K562 (cell line): ENCODE data around the gene PTPN7. TPM values are rescaled to one million over a fixed set of nuclear protein-coding genes. Genes with fewer than 3 reads are reported as not detected.

Experiments used
- DPF2 ChIP-seq: fragments of 450-650 bp; IDR thresholded peaks from 2 replicates; pipeline ENCODE4 v1.6.1; 2016
- EHMT2 ChIP-seq: fragments of 450-650 bp; IDR thresholded peaks from 2 replicates; pipeline ENCODE4 v1.6.1; 2018; ENCODE audit warnings: antibody characterized with exemption
- GATA2 ChIP-seq: sonication (generic); formaldehyde crosslinking; IDR thresholded peaks from 2 replicates; pipeline ENCODE4 v1.4.0; 2020; ENCODE audit warnings: mild to moderate bottlenecking, missing genetic modification reagents
- HDAC1 ChIP-seq, 2 experiments: fragments of 450-650 bp; IDR thresholded peaks; 2 replicates each; pipeline ENCODE4 v1.6.1; 2016 to 2017; ENCODE audit warnings: inconsistent platforms in 1 of 2, mild to moderate bottlenecking in 1 of 2, moderate library complexity in 1 of 2
- KLF1 ChIP-seq: fragments of 450-650 bp; IDR thresholded peaks from 2 replicates; pipeline ENCODE4 v1.6.1; 2016; ENCODE audit warnings: missing genetic modification characterization, missing compliant biosample characterization
- KLF16 ChIP-seq: IDR thresholded peaks from 2 replicates; pipeline ENCODE4 v1.6.1; 2016; ENCODE audit warnings: antibody characterized with exemption
- KLF6 ChIP-seq: fragments of 250-450 bp; sonication (Bioruptor Pico); IDR thresholded peaks from 2 replicates; pipeline ENCODE4 v1.4.0; 2020; ENCODE audit warnings: mild to moderate bottlenecking, moderate library complexity, borderline replicate concordance
- LEF1 ChIP-seq: fragments of 450-650 bp; IDR thresholded peaks from 2 replicates; pipeline ENCODE4 v1.6.1; 2016; ENCODE audit warnings: mild to moderate bottlenecking
- MTA3 ChIP-seq: fragments of 450-650 bp; formaldehyde crosslinking; IDR thresholded peaks from 2 replicates; pipeline ENCODE4 v1.6.1; 2017; ENCODE audit warnings: mild to moderate bottlenecking, borderline replicate concordance
- NFE2 ChIP-seq: IDR thresholded peaks from 2 replicates; pipeline ENCODE4 v1.6.1; 2014; ENCODE audit warnings: antibody characterized with exemption, low read depth
- PHB2 ChIP-seq: fragments of 450-650 bp; IDR thresholded peaks from 2 replicates; pipeline ENCODE4 v1.6.1; 2017; ENCODE audit warnings: low read depth
- RB1 ChIP-seq: fragments of 450-650 bp; IDR thresholded peaks from 2 replicates; pipeline ENCODE4 v1.6.1; 2017; ENCODE audit warnings: low read depth, mild to moderate bottlenecking
- TBP ChIP-seq: optimal IDR thresholded peaks from 2 replicates; pipeline ENCODE3; 2011; ENCODE audit warnings: low read depth, low read length, improper control_type of control experiment
- TFAM ChIP-seq: fragments of 250-450 bp; sonication (Bioruptor Pico); conservative IDR thresholded peaks from 2 replicates; pipeline ENCODE4 v1.5.0; 2021; ENCODE audit warnings: mild to moderate bottlenecking, moderate library complexity
- U2AF2 ChIP-seq: fragments of 200-400 bp; formaldehyde crosslinking; optimal IDR thresholded peaks from 2 replicates; pipeline ENCODE3; 2017; ENCODE audit warnings: low read depth, mild to moderate bottlenecking, low read length
- ZNF79 ChIP-seq: fragments of 250-450 bp; sonication (Bioruptor Pico); IDR thresholded peaks from 2 replicates; pipeline ENCODE4 v1.4.0; 2020; ENCODE audit warnings: low read depth, mild to moderate bottlenecking, moderate library complexity
- polyA plus RNA-seq, 8 experiments: library from polyadenylated mRNA; depleted of rRNA in 4 of 8; stranded (reverse) in 5 of 8; unstranded in 3 of 8; fragments of >200 nt; fragmentation: Nextera tagmentation in 2 of 8; fragmentation: Illumina TruSeq in 1 of 8; extraction: Ambion mirVana in 2 of 8; extraction: Trizol in 1 of 8; gene quantifications; 2 replicates each; pipeline versions ENCODE4 v1.2.1 to v1.2.3, GENCODE V29; 2011 to 2014; ENCODE audit warnings: inconsistent platforms in 1 of 8, missing spikeins in 1 of 8
- total RNA-seq, 7 experiments: library from RNA; depleted of rRNA in 6 of 7; stranded (reverse); fragments of >200 nt in 6 of 7; fragmentation: Illumina TruSeq in 2 of 7; extraction: Trizol in 2 of 7; gene quantifications; 2 replicates each; pipeline versions ENCODE4 v1.2.1 to v1.2.3, GENCODE V29; 2011 to 2021; ENCODE audit warnings: low replicate concordance in 1 of 7
- TF ChIP-seq, protein P1 (sequence below): fragments of 200-400 bp; formaldehyde crosslinking; IDR thresholded peaks from 2 replicates; pipeline ENCODE4 v1.6.1; 2017; ENCODE audit warnings: mild to moderate bottlenecking, low read depth, low read length, moderate library complexity
- TF ChIP-seq, protein P2 (sequence below): sonication (generic); formaldehyde crosslinking; IDR thresholded peaks from 2 replicates; pipeline ENCODE4 v1.8.1; 2022; ENCODE audit warnings: missing genetic modification reagents
- TF ChIP-seq, protein P3 (sequence below): fragments of 250-450 bp; sonication (Bioruptor Pico); IDR thresholded peaks from 2 replicates; pipeline ENCODE4 v1.5.1; 2021; ENCODE audit warnings: mild to moderate bottlenecking
- TF ChIP-seq, protein P4 (sequence below): sonication (generic); IDR thresholded peaks from 2 replicates; pipeline ENCODE4 v1.6.1; 2016
- TF ChIP-seq, protein P5 (sequence below): sonication (generic); formaldehyde crosslinking; IDR thresholded peaks from 2 replicates; pipeline ENCODE4 v1.8.1; 2023; ENCODE audit warnings: mild to moderate bottlenecking, missing genetic modification reagents

The PTPN7 gene
- total and polyA plus RNA-seq, 9 of the 15 experiments (the other 6 are each of a cell fraction or from before 2014, with no cell fraction given) = 18.7 to 144 (median 120) TPM

DNA sequence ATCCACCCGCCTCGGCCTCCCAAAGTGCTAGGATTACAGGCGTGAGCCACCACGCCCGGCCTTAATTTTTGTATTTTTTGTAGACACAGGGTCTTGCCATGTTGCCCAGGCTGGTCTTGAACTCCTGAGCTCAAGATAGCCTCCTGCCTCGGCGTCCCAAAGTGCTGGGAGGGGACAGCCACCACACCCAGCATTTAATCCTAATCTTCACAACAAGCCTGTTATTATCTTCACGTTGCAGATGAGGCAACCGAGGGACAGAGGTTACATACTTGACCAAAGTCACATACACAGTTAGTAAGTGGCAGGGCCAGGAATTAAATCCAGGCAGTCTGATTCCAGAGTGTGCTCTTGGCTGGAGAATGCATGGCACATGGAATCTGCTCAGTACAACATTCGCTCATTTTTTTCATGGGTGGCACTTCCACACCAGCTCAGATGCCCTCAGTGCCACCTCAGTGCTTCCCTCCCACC, 42.5 kb downstream of the PTPN7 start (continued):
- TF ChIP-seq, protein P1, sequence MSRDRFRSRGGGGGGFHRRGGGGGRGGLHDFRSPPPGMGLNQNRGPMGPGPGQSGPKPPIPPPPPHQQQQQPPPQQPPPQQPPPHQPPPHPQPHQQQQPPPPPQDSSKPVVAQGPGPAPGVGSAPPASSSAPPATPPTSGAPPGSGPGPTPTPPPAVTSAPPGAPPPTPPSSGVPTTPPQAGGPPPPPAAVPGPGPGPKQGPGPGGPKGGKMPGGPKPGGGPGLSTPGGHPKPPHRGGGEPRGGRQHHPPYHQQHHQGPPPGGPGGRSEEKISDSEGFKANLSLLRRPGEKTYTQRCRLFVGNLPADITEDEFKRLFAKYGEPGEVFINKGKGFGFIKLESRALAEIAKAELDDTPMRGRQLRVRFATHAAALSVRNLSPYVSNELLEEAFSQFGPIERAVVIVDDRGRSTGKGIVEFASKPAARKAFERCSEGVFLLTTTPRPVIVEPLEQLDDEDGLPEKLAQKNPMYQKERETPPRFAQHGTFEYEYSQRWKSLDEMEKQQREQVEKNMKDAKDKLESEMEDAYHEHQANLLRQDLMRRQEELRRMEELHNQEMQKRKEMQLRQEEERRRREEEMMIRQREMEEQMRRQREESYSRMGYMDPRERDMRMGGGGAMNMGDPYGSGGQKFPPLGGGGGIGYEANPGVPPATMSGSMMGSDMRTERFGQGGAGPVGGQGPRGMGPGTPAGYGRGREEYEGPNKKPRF = no peak
- TF ChIP-seq KLF16 = peak; percentile 85
- peak; percentile 54 for TF ChIP-seq TBP
- peak; percentile 63; the same call in 1 of the 2 replicates for TF ChIP-seq LEF1
- no peak for TF ChIP-seq TFAM (CRISPR knock-in tag)
- TF ChIP-seq, protein P2, sequence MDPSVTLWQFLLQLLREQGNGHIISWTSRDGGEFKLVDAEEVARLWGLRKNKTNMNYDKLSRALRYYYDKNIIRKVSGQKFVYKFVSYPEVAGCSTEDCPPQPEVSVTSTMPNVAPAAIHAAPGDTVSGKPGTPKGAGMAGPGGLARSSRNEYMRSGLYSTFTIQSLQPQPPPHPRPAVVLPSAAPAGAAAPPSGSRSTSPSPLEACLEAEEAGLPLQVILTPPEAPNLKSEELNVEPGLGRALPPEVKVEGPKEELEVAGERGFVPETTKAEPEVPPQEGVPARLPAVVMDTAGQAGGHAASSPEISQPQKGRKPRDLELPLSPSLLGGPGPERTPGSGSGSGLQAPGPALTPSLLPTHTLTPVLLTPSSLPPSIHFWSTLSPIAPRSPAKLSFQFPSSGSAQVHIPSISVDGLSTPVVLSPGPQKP (CRISPR knock-in tag) = no peak
- no peak; the same call in 1 of the 2 replicates for TF ChIP-seq KLF6 (CRISPR knock-in tag)
- TF ChIP-seq, protein P3, sequence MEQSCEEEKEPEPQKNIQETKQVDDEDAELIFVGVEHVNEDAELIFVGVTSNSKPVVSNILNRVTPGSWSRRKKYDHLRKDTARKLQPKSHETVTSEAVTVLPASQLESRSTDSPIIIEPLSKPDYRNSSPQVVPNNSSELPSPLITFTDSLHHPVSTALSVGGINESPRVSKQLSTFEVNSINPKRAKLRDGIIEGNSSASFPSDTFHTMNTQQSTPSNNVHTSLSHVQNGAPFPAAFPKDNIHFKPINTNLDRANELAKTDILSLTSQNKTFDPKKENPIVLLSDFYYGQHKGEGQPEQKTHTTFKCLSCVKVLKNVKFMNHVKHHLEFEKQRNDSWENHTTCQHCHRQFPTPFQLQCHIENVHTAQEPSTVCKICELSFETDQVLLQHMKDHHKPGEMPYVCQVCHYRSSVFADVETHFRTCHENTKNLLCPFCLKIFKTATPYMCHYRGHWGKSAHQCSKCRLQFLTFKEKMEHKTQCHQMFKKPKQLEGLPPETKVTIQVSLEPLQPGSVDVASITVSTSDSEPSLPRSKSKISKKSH (CRISPR knock-in tag) = no peak
- peak; percentile 88 for TF ChIP-seq KLF1
- TF ChIP-seq U2AF2 = no peak
- TF ChIP-seq HDAC1 (IDR thresholded peaks at IDR 0.05) = peak in 1 of 2 experiments; percentile 91; a peak in 2 of 4 replicates
- 0 out of 2 replicates have a peak, but pooled peaks have one; percentile 60 for TF ChIP-seq EHMT2
- TF ChIP-seq NFE2 = peak; percentile 24; the same call in 1 of the 2 replicates
- TF ChIP-seq RB1 = 0 out of 2 replicates have a peak, but pooled peaks have one; percentile 31
- TF ChIP-seq PHB2 = peak; percentile 76
- TF ChIP-seq ZNF79 (CRISPR knock-in tag) = no peak
- TF ChIP-seq DPF2 = peak; percentile 95
- peak; percentile 86 for TF ChIP-seq MTA3
- TF ChIP-seq, protein P4, sequence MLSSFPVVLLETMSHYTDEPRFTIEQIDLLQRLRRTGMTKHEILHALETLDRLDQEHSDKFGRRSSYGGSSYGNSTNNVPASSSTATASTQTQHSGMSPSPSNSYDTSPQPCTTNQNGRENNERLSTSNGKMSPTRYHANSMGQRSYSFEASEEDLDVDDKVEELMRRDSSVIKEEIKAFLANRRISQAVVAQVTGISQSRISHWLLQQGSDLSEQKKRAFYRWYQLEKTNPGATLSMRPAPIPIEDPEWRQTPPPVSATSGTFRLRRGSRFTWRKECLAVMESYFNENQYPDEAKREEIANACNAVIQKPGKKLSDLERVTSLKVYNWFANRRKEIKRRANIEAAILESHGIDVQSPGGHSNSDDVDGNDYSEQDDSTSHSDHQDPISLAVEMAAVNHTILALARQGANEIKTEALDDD = peak; percentile 71; the same call in 1 of the 2 replicates
- TF ChIP-seq GATA2 (CRISPR knock-in tag) = peak; percentile 78
- TF ChIP-seq, protein P5, sequence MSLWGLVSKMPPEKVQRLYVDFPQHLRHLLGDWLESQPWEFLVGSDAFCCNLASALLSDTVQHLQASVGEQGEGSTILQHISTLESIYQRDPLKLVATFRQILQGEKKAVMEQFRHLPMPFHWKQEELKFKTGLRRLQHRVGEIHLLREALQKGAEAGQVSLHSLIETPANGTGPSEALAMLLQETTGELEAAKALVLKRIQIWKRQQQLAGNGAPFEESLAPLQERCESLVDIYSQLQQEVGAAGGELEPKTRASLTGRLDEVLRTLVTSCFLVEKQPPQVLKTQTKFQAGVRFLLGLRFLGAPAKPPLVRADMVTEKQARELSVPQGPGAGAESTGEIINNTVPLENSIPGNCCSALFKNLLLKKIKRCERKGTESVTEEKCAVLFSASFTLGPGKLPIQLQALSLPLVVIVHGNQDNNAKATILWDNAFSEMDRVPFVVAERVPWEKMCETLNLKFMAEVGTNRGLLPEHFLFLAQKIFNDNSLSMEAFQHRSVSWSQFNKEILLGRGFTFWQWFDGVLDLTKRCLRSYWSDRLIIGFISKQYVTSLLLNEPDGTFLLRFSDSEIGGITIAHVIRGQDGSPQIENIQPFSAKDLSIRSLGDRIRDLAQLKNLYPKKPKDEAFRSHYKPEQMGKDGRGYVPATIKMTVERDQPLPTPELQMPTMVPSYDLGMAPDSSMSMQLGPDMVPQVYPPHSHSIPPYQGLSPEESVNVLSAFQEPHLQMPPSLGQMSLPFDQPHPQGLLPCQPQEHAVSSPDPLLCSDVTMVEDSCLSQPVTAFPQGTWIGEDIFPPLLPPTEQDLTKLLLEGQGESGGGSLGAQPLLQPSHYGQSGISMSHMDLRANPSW (CRISPR knock-in tag) = no peak
